Large intestine (tissue), 3 donors: ENCODE data around the gene LCT. TPM values are rescaled to one million over a fixed set of nuclear protein-coding genes. Genes with fewer than 3 reads are reported as not detected.

Experiments used
- DNase-seq, 2 donors: peaks; one replicate each; pipeline versions ENCODE4 v3.0.0 to v3.0.0-alpha.2; 2013
- H3K27ac ChIP-seq: one replicate; pipeline ENCODE4 v1.5.1; 2013; ENCODE audit warnings: low read length
- H3K27me3 ChIP-seq: 2 replicates; pipeline ENCODE4 v1.6.1; 2013; ENCODE audit warnings: low read length; ENCODE audit not compliant: control insufficient read depth, insufficient read depth
- H3K36me3 ChIP-seq: 2 replicates; pipeline ENCODE4 v1.6.1; 2013; ENCODE audit warnings: low read length; ENCODE audit not compliant: control insufficient read depth, insufficient read depth
- H3K4me1 ChIP-seq: one replicate; pipeline ENCODE4 v1.6.1; 2013; ENCODE audit warnings: low read length; ENCODE audit not compliant: control insufficient read depth, insufficient read depth
- H3K4me3 ChIP-seq: one replicate; pipeline ENCODE4 v1.5.1; 2013; ENCODE audit warnings: low read length
- H3K9me3 ChIP-seq: one replicate; pipeline ENCODE4 v1.6.1; 2013; ENCODE audit warnings: mild to moderate bottlenecking, low read depth, low read length, moderate library complexity; ENCODE audit not compliant: control insufficient read depth
- WGBS: methylation state at CpG from one replicate; pipeline ENCODE4 v1.1.5; 2013; ENCODE audit warnings: low lambda C conversion rate; ENCODE audit not compliant: insufficient coverage; 5-methylcytosine and 5-hydroxymethylcytosine counted together
- polyA plus RNA-seq: library from polyadenylated mRNA; unstranded; fragments of 120-200 nt; gene quantifications from one replicate; pipeline ENCODE4 v1.2.1, GENCODE V29; 2013

The LCT gene
- polyA plus RNA-seq, 1 donor = 79.1 TPM

- Histone ChIP-seq H3K27ac (no peak overlapping the region), H3K27me3 (no peaks in the 10 kb centered on the region), H3K9me3 (peaks cover 16% of the 10 kb centered on the region), H3K36me3 (peaks cover 9% of the 10 kb centered on the region), H3K4me3 (no peak overlapping the region), H3K4me1 (peaks cover 21% of the 10 kb centered on the region)
- WGBS = 75% methylated on average over 1 of the region's 3 CpGs
- no peak for DNase-seq
Observed at GRCh38 chr2:135838502-135838901, 1.5 kb upstream of the LCT start.

DNA sequence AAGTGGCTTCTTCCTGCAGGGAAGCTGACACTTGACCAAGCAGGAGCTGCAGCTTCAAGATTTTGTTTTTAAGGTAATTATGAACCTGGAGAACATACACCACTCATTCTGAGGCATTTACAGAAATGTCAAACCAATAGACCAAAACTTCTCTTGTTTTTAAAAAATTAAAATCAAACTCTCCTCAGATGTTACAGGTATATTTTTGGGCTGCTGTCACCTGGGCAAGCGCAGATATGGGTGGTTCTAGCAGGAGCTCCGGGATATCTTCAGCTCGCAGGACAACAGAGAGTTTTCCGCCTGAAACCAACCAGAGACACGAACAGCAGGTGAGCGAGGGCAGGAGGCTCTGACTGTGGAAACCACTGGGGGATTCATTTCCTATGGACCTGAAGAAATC, 4.1 kb downstream of the LCT start:
- no peak overlapping the region for H3K27ac ChIP-seq

GRCh38 chr2:135831180-135831812, 5.7 kb downstream of the LCT start:
- 64% methylated on average over 2 of the region's 14 CpGs for WGBS
- Histone ChIP-seq H3K27ac (peak overlapping the region; percentile 55), H3K9me3 (peaks cover 8% of the 10 kb centered on the region), H3K4me3 (no peak overlapping the region), H3K4me1 (peaks cover 25% of the 10 kb centered on the region), H3K36me3 (peaks cover 6% of the 10 kb centered on the region), H3K27me3 (no peaks in the 10 kb centered on the region)
- DNase-seq = peak; percentile 77 to 86

More for the DNA sequence above, 4.1 kb downstream of the LCT start:
- WGBS = no CpG with 5 or more reads among the region's 6 CpGs
- Histone ChIP-seq H3K27me3 (no peaks in the 10 kb centered on the region), H3K4me3 (no peak overlapping the region), H3K36me3 (peaks cover 6% of the 10 kb centered on the region), H3K4me1 (peaks cover 27% of the 10 kb centered on the region), H3K9me3 (peaks cover 15% of the 10 kb centered on the region)
- no peak for DNase-seq

DNA sequence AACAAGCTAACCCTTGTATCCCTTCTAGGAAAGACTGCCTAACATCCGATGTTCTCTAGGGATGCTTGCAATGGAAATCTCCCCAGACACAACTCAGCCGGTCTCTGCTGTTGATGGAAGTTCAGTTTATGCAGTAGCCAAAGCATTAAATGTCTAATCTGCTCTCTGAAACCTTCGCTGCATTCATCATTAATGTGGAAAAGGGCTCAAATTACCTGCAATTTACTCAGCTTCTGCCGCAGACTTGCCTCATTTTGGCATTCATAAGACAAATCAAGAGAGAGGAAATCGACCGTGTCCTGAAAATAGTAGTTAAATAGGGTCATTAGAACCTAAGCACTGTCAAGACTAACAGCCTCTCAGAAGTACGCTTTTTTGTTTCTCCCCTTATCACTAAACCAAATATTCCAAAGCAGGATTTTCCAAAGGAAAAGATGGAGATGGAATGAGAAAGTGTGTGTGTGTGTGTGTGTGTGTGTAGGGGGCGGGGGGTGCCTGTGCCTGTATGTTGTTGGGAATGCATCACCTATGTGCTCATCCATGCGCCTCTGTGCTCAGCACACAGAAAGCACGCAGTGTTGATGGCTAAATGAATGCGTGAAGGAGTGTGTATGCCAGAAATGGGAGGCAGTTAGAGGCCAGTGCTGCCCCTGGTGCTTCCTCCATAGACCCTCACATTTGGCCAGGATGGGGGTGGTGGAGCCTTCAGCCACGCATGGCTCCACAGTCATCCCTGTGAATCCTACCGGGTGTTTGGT, 7.4 kb downstream of the LCT start:
- Histone ChIP-seq H3K27ac (no peak overlapping the region), H3K4me3 (no peak overlapping the region), H3K27me3 (no peaks in the 10 kb centered on the region), H3K4me1 (peaks cover 34% of the 10 kb centered on the region), H3K9me3 (peaks cover 8% of the 10 kb centered on the region), H3K36me3 (peaks cover 8% of the 10 kb centered on the region)
- WGBS = 100% methylated on average over 3 of the region's 13 CpGs
- no peak for DNase-seq

- Histone ChIP-seq H3K27ac (no peak overlapping the region), H3K27me3 (no peaks in the 10 kb centered on the region), H3K4me3 (no peak overlapping the region), H3K9me3 (peaks cover 6% of the 10 kb centered on the region), H3K4me1 (peaks cover 25% of the 10 kb centered on the region), H3K36me3 (peaks cover 35% of the 10 kb centered on the region)
- no CpG with 5 or more reads among the region's 6 CpGs for WGBS
- DNase-seq = no peak
Observed at GRCh38 chr2:135826544-135826943, 10.4 kb downstream of the LCT start.

GRCh38 chr2:135825550-135826176, 11.3 kb downstream of the LCT start:
- H3K36me3 ChIP-seq = peaks cover 41% of the 10 kb centered on the region
- DNase-seq = peak; percentile 51 to 81
- H3K27me3 ChIP-seq = no peaks in the 10 kb centered on the region
- no CpG with 5 or more reads among the region's 11 CpGs for WGBS
- peaks cover 6% of the 10 kb centered on the region for H3K9me3 ChIP-seq
- peaks cover 18% of the 10 kb centered on the region for H3K4me1 ChIP-seq
- no peak overlapping the region for H3K4me3 ChIP-seq
- peak overlapping the region; percentile 6 for H3K27ac ChIP-seq

GRCh38 chr2:135825131-135825530, 11.9 kb downstream of the LCT start:
- WGBS = 89% methylated on average over 1 of the region's 9 CpGs
- Histone ChIP-seq H3K27me3 (no peaks in the 10 kb centered on the region), H3K27ac (peak overlapping the region; percentile 6), H3K36me3 (peaks cover 46% of the 10 kb centered on the region), H3K4me3 (no peak overlapping the region), H3K9me3 (peaks cover 6% of the 10 kb centered on the region), H3K4me1 (peaks cover 13% of the 10 kb centered on the region)
- no peak for DNase-seq

GRCh38 chr2:135822855-135823254, 14.1 kb downstream of the LCT start:
- no CpG with 5 or more reads among the region's 1 CpG for WGBS
- Histone ChIP-seq H3K9me3 (peaks cover 6% of the 10 kb centered on the region), H3K27me3 (no peaks in the 10 kb centered on the region), H3K27ac (no peak overlapping the region), H3K4me3 (no peak overlapping the region), H3K4me1 (peaks cover 13% of the 10 kb centered on the region), H3K36me3 (peaks cover 57% of the 10 kb centered on the region)
- DNase-seq = no peak

DNA sequence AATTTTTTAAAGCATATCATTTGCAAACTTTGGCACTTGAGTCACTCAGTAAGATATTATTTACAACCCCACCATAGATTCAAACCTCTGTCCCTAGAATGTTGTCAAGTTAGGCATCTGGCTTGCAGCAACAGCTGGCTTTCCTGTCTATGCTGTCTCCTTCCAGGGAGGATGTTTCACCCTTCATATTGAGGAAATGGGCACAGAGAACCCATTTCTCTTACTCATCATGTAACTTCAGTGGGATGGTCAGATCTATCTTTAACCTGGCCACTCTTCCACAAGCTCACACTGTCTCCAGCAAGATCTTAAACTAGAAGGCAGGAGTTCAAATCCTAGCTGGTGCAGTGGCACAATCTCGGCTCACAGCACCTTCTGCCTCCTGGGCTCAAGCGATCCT, 15.8 kb downstream of the LCT start:
- Histone ChIP-seq H3K4me1 (peaks cover 8% of the 10 kb centered on the region), H3K36me3 (peaks cover 72% of the 10 kb centered on the region), H3K27ac (no peak overlapping the region), H3K27me3 (no peaks in the 10 kb centered on the region), H3K4me3 (no peak overlapping the region), H3K9me3 (peaks cover 6% of the 10 kb centered on the region)
- no CpG with 5 or more reads among the region's 2 CpGs for WGBS
- no peak for DNase-seq

GRCh38 chr2:135820003-135820618, 16.9 kb downstream of the LCT start:
- no peaks in the 10 kb centered on the region for H3K27me3 ChIP-seq
- WGBS = no CpG with 5 or more reads among the region's 9 CpGs
- DNase-seq = no peak
- H3K9me3 ChIP-seq = peaks cover 6% of the 10 kb centered on the region
- H3K36me3 ChIP-seq = peaks cover 75% of the 10 kb centered on the region
- no peak overlapping the region for H3K4me3 ChIP-seq
- no peak overlapping the region for H3K27ac ChIP-seq
- H3K4me1 ChIP-seq = peaks cover 1% of the 10 kb centered on the region
